Karpas-422 (cell line): ENCODE data around the gene RTN1. TPM values are rescaled to one million over a fixed set of nuclear protein-coding genes. Genes with fewer than 3 reads are reported as not detected.

Experiments
- DNase-seq: peaks from one replicate; pipeline ENCODE4 v3.0.0-alpha.2; 2015
- H2AFZ ChIP-seq: fragments of 200-600 bp; sonication (generic); 2 replicates; pipeline ENCODE4 v1.6.1; 2014; ENCODE audit warnings: antibody characterized with exemption, low read length, mixed read lengths
- H3K27ac ChIP-seq: fragments of 200-600 bp; sonication (generic); 2 replicates; pipeline ENCODE4 v1.5.1; 2014; ENCODE audit warnings: mild to moderate bottlenecking, low read length, moderate library complexity
- H3K27me3 ChIP-seq: fragments of 200-600 bp; sonication (generic); 2 replicates; pipeline ENCODE4 v1.6.1; 2014; ENCODE audit warnings: low read length, mixed read lengths
- H3K36me3 ChIP-seq: fragments of 200-600 bp; sonication (generic); 2 replicates; pipeline ENCODE4 v1.6.1; 2014; ENCODE audit warnings: low read length, mixed read lengths; ENCODE audit not compliant: insufficient read depth
- H3K4me1 ChIP-seq: fragments of 200-600 bp; sonication (generic); 2 replicates; pipeline ENCODE4 v1.6.1; 2014; ENCODE audit warnings: mild to moderate bottlenecking, low read length, mixed read lengths
- H3K4me2 ChIP-seq: fragments of 200-600 bp; sonication (generic); 2 replicates; pipeline ENCODE4 v1.6.1; 2014; ENCODE audit warnings: low read length, low read depth, mild to moderate bottlenecking; ENCODE audit not compliant: poor library complexity, severe bottlenecking
- H3K4me3 ChIP-seq: fragments of 200-600 bp; sonication (generic); 2 replicates; pipeline ENCODE4 v1.5.1; 2014; ENCODE audit warnings: mild to moderate bottlenecking, antibody characterized with exemption, low read length, mixed read lengths
- H3K79me2 ChIP-seq: fragments of 200-600 bp; sonication (generic); 2 replicates; pipeline ENCODE4 v1.6.1; 2014; ENCODE audit warnings: mild to moderate bottlenecking, low read length, mixed read lengths
- H3K9ac ChIP-seq: fragments of 200-600 bp; sonication (generic); 2 replicates; pipeline ENCODE4 v1.6.0; 2014; ENCODE audit warnings: low read length
- H3K9me2 ChIP-seq: fragments of 200-600 bp; sonication (generic), shearing (Covaris generic); replicated peaks from 2 replicates; pipeline ENCODE4 v1.6.0; 2014; ENCODE audit warnings: mild to moderate bottlenecking, low read length, moderate library complexity; ENCODE audit not compliant: insufficient read depth
- H3K9me3 ChIP-seq: fragments of 300-700, 200-600 bp; sonication (generic); 2 replicates; pipeline ENCODE4 v1.6.1; 2014; ENCODE audit warnings: low read length, mixed read lengths
- H4K20me1 ChIP-seq: fragments of 200-600 bp; sonication (generic); 2 replicates; pipeline ENCODE4 v1.6.1; 2014; ENCODE audit warnings: mild to moderate bottlenecking, antibody characterized with exemption, low read length, low read depth; ENCODE audit not compliant: insufficient read depth
- total RNA-seq: library from RNA; depleted of rRNA; stranded (reverse); fragments of >200 nt; shearing (Covaris generic); gene quantifications from 2 replicates; pipeline ENCODE4 v1.2.3, GENCODE V29; 2014; ENCODE audit warnings: low replicate concordance

Gene RTN1
- total RNA-seq, 1 experiment from 2014 or later: not detected

DNA sequence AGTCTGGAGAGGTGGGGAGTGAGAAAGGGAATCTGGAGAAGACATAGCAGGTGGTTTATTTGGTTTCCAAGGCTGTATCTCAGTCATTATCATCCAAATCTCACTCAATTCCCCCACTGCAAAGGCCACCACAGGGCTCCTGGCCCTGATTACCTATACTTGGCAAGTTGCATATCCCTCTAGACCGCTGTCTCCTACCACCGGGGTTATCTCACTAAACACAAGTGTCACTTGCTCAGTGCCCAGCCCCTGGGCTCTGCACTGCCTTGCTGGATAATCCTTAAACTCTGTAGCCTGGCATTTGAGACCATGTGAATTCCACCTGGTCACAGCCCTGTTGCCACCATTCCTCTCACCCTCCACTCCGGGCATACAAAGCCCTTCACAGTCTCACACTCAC is 119.0 kb downstream of the RTN1 start:
- H3K79me2 ChIP-seq: no peaks in the 10 kb centered on the region
- no peak overlapping the region for H3K4me3 ChIP-seq

DNA sequence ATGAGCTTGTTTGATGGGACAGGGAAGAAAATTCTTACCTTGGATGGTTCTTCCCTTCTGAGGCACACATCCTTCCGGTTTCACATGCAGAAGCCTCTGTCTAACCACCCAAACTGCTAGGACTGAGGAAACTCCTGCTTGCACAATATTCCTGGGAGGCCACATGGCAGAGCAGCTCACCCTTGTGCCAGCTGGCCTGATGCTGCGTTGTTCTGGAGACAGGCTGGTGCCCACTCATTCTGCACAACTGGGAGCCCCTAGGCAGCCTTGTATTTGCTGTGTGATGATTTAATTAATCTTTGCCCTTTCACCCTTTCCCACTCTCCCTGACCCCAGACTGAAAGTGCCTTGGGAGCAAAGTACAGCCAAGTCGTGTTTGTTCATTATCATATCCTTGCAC is 130.8 kb downstream of the RTN1 start:
- DNase-seq: no peak
- H2AFZ ChIP-seq: no peak overlapping the region
- H4K20me1 ChIP-seq: no peaks in the 10 kb centered on the region
- H3K36me3 ChIP-seq: no peaks in the 10 kb centered on the region
- H3K9me2 ChIP-seq: no peaks in the 10 kb centered on the region
- H3K4me2 ChIP-seq: no peak overlapping the region
- H3K79me2 ChIP-seq: no peaks in the 10 kb centered on the region
- no peaks in the 10 kb centered on the region for H3K9me3 ChIP-seq
- no peak overlapping the region for H3K9ac ChIP-seq
- H3K4me3 ChIP-seq: no peak overlapping the region
- no peaks in the 10 kb centered on the region for H3K4me1 ChIP-seq
- no peak overlapping the region for H3K27ac ChIP-seq
- no peaks in the 10 kb centered on the region for H3K27me3 ChIP-seq

More for the DNA sequence above, 119.0 kb downstream of the RTN1 start:
- Histone ChIP-seq H4K20me1 (no peaks in the 10 kb centered on the region), H3K9ac (no peak overlapping the region), H3K9me2 (no peaks in the 10 kb centered on the region), H3K27me3 (no peaks in the 10 kb centered on the region), H2AFZ (no peak overlapping the region), H3K36me3 (no peaks in the 10 kb centered on the region), H3K9me3 (no peaks in the 10 kb centered on the region), H3K4me1 (no peaks in the 10 kb centered on the region), H3K4me2 (no peak overlapping the region), H3K27ac (no peak overlapping the region)
- no peak for DNase-seq

DNA sequence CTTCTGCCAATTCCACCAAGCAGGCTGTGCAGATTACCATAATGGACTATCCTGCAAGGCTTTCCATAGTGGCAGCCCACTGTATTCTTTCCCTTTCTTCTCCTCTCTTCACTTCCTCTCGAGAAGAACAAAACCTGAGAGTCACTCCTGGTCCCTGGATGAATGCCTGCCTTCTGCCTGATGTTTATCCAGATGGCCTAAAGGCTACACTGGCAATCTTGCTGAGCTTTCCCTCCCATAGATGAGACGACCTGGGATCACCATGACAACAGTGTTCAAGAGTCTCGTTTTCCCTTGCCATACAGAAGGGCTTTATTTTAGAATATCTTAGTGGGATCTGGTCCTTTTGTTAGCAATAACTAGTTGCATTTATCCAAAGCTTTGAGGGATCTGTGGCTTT is 142.3 kb downstream of the RTN1 start:
- Histone ChIP-seq H4K20me1 (no peaks in the 10 kb centered on the region), H3K27ac (no peak overlapping the region), H3K79me2 (no peaks in the 10 kb centered on the region), H3K36me3 (no peaks in the 10 kb centered on the region), H2AFZ (no peak overlapping the region), H3K4me3 (no peak overlapping the region), H3K9me2 (no peaks in the 10 kb centered on the region), H3K9me3 (no peaks in the 10 kb centered on the region), H3K9ac (no peak overlapping the region), H3K4me1 (no peaks in the 10 kb centered on the region), H3K27me3 (no peaks in the 10 kb centered on the region), H3K4me2 (no peak overlapping the region)
- no peak for DNase-seq

DNA sequence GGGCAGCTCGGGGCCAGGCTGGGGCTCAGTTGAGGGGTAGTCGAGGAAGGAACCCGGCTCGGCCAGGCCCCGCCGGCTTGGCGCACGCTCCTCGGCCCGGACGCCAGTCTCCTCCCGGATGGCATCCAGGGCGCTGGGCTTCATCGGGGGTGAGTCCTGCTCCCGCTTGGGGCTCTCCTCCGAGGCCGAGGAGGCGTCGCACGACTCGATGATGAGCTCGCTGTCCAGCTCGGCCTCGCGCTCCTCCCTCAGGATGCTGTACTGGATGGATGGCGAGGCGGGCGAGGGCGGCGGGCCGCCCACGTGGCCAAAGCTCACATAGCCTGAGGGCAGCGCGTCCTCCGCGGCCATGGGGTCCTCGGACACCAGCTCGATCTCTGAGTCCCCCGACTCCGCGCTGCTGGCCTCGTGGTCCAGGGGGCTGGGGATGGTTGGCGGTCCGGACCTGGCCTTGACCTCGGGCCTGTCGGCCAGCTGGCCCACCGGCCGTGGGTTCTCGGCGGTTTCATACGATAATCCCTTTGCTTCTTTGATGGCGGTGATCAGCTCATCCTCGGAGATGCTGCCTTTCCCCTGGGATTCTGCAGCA is 143.4 kb downstream of the RTN1 start:
- no peaks in the 10 kb centered on the region for H3K27me3 ChIP-seq
- no peaks in the 10 kb centered on the region for H3K36me3 ChIP-seq
- no peak overlapping the region for H2AFZ ChIP-seq
- H3K9ac ChIP-seq: no peak overlapping the region
- H3K9me3 ChIP-seq: no peaks in the 10 kb centered on the region
- no peaks in the 10 kb centered on the region for H3K9me2 ChIP-seq
- no peaks in the 10 kb centered on the region for H3K79me2 ChIP-seq
- H4K20me1 ChIP-seq: no peaks in the 10 kb centered on the region
- H3K4me2 ChIP-seq: no peak overlapping the region
- no peaks in the 10 kb centered on the region for H3K4me1 ChIP-seq
- no peak overlapping the region for H3K4me3 ChIP-seq
- H3K27ac ChIP-seq: no peak overlapping the region
- no peak for DNase-seq

DNA sequence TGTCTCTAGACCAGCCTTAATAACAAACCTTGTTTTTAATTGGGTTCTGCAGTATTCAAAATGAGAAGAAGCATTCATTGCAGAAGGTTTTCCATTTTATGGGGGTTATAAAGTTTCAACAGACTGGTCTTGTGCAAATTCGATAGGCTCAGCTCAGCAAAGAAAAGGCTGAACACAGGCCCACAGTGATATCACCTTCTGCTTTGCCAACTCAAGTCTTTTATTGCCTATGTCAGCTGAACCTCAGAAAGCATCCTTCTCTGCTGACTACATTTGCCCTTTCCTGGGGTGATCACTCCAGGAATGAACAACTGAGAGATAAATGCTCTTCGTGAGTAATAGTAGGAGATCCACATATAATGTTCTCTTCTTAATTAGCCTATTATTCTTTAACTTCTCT is 159.5 kb downstream of the RTN1 start:
- 0 out of 2 replicates have a peak, but pooled peaks cover 4% of the 10 kb centered on the region for H3K27me3 ChIP-seq
- H3K9me2 ChIP-seq: no peaks in the 10 kb centered on the region
- H3K4me1 ChIP-seq: no peaks in the 10 kb centered on the region
- H3K4me2 ChIP-seq: no peak overlapping the region
- DNase-seq: no peak
- no peaks in the 10 kb centered on the region for H4K20me1 ChIP-seq
- H3K4me3 ChIP-seq: no peak overlapping the region
- no peaks in the 10 kb centered on the region for H3K79me2 ChIP-seq
- no peak overlapping the region for H3K27ac ChIP-seq
- H2AFZ ChIP-seq: no peak overlapping the region
- no peaks in the 10 kb centered on the region for H3K9me3 ChIP-seq
- no peaks in the 10 kb centered on the region for H3K36me3 ChIP-seq
- no peak overlapping the region for H3K9ac ChIP-seq

DNA sequence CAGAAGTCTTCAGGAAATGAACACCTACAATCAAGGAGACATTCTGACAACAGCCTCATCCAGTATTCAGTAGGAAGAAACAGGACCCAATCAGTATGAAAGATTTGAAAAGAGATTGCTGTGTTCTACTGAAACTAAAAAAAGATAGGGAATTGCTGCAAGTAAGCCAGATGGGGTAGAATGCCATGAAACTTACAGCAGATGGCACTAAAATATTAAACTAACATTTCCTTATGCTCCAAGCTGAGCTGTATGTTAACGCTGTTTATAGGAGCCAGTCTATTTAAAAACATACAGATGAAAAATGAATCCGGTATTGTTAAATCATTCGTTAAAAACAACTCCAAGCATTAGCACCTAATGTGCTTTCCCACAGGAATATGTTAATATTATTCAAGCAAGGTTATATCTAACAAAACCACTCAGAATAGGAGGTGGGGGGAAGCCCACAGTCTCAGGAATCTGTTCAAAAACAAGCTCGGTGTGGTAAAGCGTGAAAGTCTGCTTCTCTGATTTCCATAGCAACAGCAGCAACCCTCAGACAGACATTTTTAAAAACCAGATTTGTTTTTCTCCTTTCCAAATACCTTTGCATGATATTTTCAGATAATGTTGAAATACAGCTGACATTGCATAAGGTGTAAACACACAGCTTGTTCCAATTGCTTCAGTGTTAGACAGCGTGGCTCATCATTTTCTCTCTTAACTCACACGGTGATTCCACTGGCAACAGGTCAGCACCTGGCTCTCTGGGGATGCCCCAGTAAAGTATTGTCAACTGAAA is 162.6 kb downstream of the RTN1 start:
- no peaks in the 10 kb centered on the region for H3K79me2 ChIP-seq
- no peaks in the 10 kb centered on the region for H4K20me1 ChIP-seq
- H3K4me2 ChIP-seq: no peak overlapping the region
- H3K27me3 ChIP-seq: 0 out of 2 replicates have a peak, but pooled peaks cover 4% of the 10 kb centered on the region
- no peak overlapping the region for H3K4me3 ChIP-seq
- no peaks in the 10 kb centered on the region for H3K9me3 ChIP-seq
- no peak overlapping the region for H2AFZ ChIP-seq
- no peaks in the 10 kb centered on the region for H3K9me2 ChIP-seq
- H3K4me1 ChIP-seq: no peaks in the 10 kb centered on the region
- DNase-seq: no peak
- no peak overlapping the region for H3K9ac ChIP-seq
- H3K27ac ChIP-seq: no peak overlapping the region
- H3K36me3 ChIP-seq: no peaks in the 10 kb centered on the region

DNA sequence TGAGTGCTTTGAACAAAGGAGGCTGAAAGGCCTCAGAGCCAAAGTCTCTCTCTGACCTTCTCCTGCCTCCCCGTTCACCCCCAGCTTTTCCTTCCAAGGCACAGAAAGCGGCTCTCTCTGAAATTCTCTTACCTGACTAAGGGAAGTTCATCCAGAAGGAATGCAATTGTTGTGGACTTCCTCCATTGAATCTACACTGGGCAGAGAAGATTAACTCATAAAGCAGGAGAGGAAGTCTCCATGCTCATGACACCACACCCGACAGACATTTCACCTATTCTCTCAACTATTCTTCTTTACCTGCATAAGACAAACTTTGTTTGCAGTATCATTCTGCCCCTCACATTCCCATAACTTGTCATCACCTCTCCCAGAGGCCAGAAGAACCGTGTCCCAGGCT is 164.7 kb downstream of the RTN1 start:
- H3K79me2 ChIP-seq: no peaks in the 10 kb centered on the region
- no peaks in the 10 kb centered on the region for H4K20me1 ChIP-seq
- no peaks in the 10 kb centered on the region for H3K4me1 ChIP-seq
- peaks cover 4% of the 10 kb centered on the region for H3K27me3 ChIP-seq
- peaks cover 7% of the 10 kb centered on the region for H3K9me3 ChIP-seq
- H3K4me3 ChIP-seq: no peak overlapping the region
- no peak for DNase-seq
- H3K4me2 ChIP-seq: no peak overlapping the region
- no peaks in the 10 kb centered on the region for H3K36me3 ChIP-seq
- H3K9ac ChIP-seq: no peak overlapping the region
- H2AFZ ChIP-seq: no peak overlapping the region
- no peaks in the 10 kb centered on the region for H3K9me2 ChIP-seq
- H3K27ac ChIP-seq: no peak overlapping the region

DNA sequence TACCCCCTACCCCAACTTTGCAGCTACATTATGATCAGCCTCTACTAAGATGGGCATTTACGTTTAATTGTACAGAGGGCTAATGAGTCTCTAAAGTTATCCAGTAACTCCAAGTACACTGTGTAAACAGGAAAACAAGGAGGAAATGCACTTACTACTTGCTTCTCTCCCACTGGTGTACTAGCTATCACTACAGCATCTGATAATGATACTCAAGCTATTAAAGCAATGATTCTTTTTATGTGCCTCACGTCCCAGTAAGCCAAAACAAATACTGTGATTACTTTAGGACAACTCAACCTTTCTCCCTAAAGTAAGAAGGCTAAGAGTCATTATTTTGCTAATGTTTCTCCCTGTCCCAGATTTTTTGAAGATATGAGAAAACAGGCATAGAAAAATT is 165.3 kb downstream of the RTN1 start:
- no peak overlapping the region for H3K4me3 ChIP-seq
- H3K4me1 ChIP-seq: no peaks in the 10 kb centered on the region
- H3K27ac ChIP-seq: no peak overlapping the region
- no peak overlapping the region for H3K4me2 ChIP-seq
- H3K79me2 ChIP-seq: no peaks in the 10 kb centered on the region
- no peak for DNase-seq
- peaks cover 8% of the 10 kb centered on the region for H3K9me3 ChIP-seq
- no peaks in the 10 kb centered on the region for H3K36me3 ChIP-seq
- H3K27me3 ChIP-seq: peaks cover 4% of the 10 kb centered on the region
- no peak overlapping the region for H2AFZ ChIP-seq
- H4K20me1 ChIP-seq: no peaks in the 10 kb centered on the region
- no peak overlapping the region for H3K9ac ChIP-seq
- no peaks in the 10 kb centered on the region for H3K9me2 ChIP-seq
